ENCODE data around the gene STK10.

The STK10 gene

GRCh38 chr5:172093965-172094364, 94.1 kb downstream of the STK10 start:
- TF ChIP-seq GATA2 (IDR thresholded peaks at IDR 0.05; ENCODE audit: low read depth, low read length), result peak; percentile 42; the same call in 1 of the 2 replicates
- TF ChIP-seq GATA3 (IDR thresholded peaks at IDR 0.05; ENCODE audit: low read depth, low read length), result no peak

- no peak for TF ChIP-seq GATA3 (IDR thresholded peaks at IDR 0.05; ENCODE audit: low read depth, low read length)
- TF ChIP-seq GATA2 (IDR thresholded peaks at IDR 0.05; ENCODE audit: low read depth, low read length), result no peak
These were observed 94.5 kb downstream of the STK10 start for GRCh38 chr5:172093559-172093958.

- TF ChIP-seq GATA3 (IDR thresholded peaks at IDR 0.05; ENCODE audit: low read depth, low read length) (no peak), GATA2 (IDR thresholded peaks at IDR 0.05; ENCODE audit: low read depth, low read length) (no peak)
These were observed 95.9 kb downstream of the STK10 start for GRCh38 chr5:172091956-172092732.

- no peak for TF ChIP-seq GATA2 (IDR thresholded peaks at IDR 0.05; ENCODE audit: low read depth, low read length)
- no peak for TF ChIP-seq GATA3 (IDR thresholded peaks at IDR 0.05; ENCODE audit: low read depth, low read length)
These were observed 97.0 kb downstream of the STK10 start for GRCh38 chr5:172090976-172091547.

GRCh38 chr5:172089298-172090117, 98.5 kb downstream of the STK10 start:
- TF ChIP-seq GATA2 (IDR thresholded peaks at IDR 0.05; ENCODE audit: low read depth, low read length) (no peak), GATA3 (IDR thresholded peaks at IDR 0.05; ENCODE audit: low read depth, low read length) (no peak)

GRCh38 chr5:172088801-172089200, 99.2 kb downstream of the STK10 start:
- no peak for TF ChIP-seq GATA3 (IDR thresholded peaks at IDR 0.05; ENCODE audit: low read depth, low read length)
- no peak for TF ChIP-seq GATA2 (IDR thresholded peaks at IDR 0.05; ENCODE audit: low read depth, low read length)

GRCh38 chr5:172086194-172086975, 101.6 kb downstream of the STK10 start:
- TF ChIP-seq GATA2 (IDR thresholded peaks at IDR 0.05; ENCODE audit: low read depth, low read length) (no peak), GATA3 (IDR thresholded peaks at IDR 0.05; ENCODE audit: low read depth, low read length) (no peak)

GRCh38 chr5:172085738-172086137, 102.3 kb downstream of the STK10 start:
- TF ChIP-seq GATA2 (IDR thresholded peaks at IDR 0.05; ENCODE audit: low read depth, low read length) (no peak), GATA3 (IDR thresholded peaks at IDR 0.05; ENCODE audit: low read depth, low read length) (no peak)

- TF ChIP-seq GATA2 (IDR thresholded peaks at IDR 0.05; ENCODE audit: low read depth, low read length) (no peak), GATA3 (IDR thresholded peaks at IDR 0.05; ENCODE audit: low read depth, low read length) (no peak)
These were observed 105.8 kb downstream of the STK10 start for GRCh38 chr5:172082180-172082579.

GRCh38 chr5:172079876-172080275, 108.1 kb downstream of the STK10 start:
- no peak for TF ChIP-seq GATA2 (IDR thresholded peaks at IDR 0.05; ENCODE audit: low read depth, low read length)
- no peak for TF ChIP-seq GATA3 (IDR thresholded peaks at IDR 0.05; ENCODE audit: low read depth, low read length)

GRCh38 chr5:172078726-172079345, 109.2 kb downstream of the STK10 start:
- no peak for TF ChIP-seq GATA3 (IDR thresholded peaks at IDR 0.05; ENCODE audit: low read depth, low read length)
- TF ChIP-seq GATA2 (IDR thresholded peaks at IDR 0.05; ENCODE audit: low read depth, low read length), result no peak

GRCh38 chr5:172077664-172078425, 110.2 kb downstream of the STK10 start:
- TF ChIP-seq GATA2 (IDR thresholded peaks at IDR 0.05; ENCODE audit: low read depth, low read length), result no peak
- TF ChIP-seq GATA3 (IDR thresholded peaks at IDR 0.05; ENCODE audit: low read depth, low read length), result no peak

All from SH-SY5Y (cell line).